Measurements from ENCODE around the gene USP53. TPM values are rescaled to one million over a fixed set of nuclear protein-coding genes. Genes with fewer than 3 reads are reported as not detected.

USP53 gene
- total and polyA plus RNA-seq, 2 donors from 2014 or later = 8.4 to 59.9 TPM

GRCh38 chr4:119209077-119209476 lies 3.4 kb upstream of the USP53 start:
- no peak overlapping the region for H3K9ac ChIP-seq (ENCODE audit: low read length in 3 of 3)
- intact Hi-C loops (cut with DNase I) = no loop called here
- FAIRE-seq (no peak), DNase-seq (no peak)
- no peaks in the 10 kb centered on the region for H3K36me3 ChIP-seq (ENCODE audit: control insufficient read depth in 2 of 3, insufficient read depth in 3 of 3, low read length in 3 of 3)
- peaks cover 0 to 4% (median 0%) of the 10 kb centered on the region in 3 donors for H3K4me1 ChIP-seq (ENCODE audit: control insufficient read depth in 2 of 3, insufficient read depth in 2 of 3, low read depth in 1 of 3, low read length in 3 of 3)
- no peak overlapping the region for H3K4me3 ChIP-seq (ENCODE audit: low read length in 3 of 3)
- H3K27me3 ChIP-seq (ENCODE audit: control insufficient read depth, insufficient read depth, low read length) = no peaks in the 10 kb centered on the region
- no peak for TF ChIP-seq CTCF (IDR thresholded peaks at IDR 0.05; ENCODE audit: borderline replicate concordance, extremely low read depth, insufficient read depth)
- no peaks in the 10 kb centered on the region for H3K9me3 ChIP-seq (ENCODE audit: control insufficient read depth in 2 of 3, insufficient read depth in 1 of 3, low read length in 3 of 3)
- H3K27ac ChIP-seq (ENCODE audit: low read depth in 2 of 2, low read length in 2 of 2) = no peak overlapping the region

DNA sequence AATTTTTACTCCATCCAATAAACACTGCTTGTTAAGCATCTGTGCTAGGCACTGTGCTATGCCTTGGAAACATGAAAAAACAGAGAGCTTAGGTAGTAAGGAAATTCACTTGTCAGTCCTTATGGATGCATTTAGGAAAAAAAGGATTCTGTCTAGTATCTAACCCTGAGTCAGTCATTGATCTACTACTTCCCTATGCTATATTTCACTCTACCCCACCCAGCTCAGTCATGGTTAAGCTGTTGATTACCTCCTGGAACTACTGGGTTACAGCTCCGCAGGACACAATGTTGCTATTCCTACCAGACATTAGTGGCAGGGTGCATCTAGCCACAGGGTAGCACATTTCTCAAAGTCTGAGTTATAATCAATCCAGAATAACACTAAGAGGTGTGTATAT lies 2.9 kb upstream of the USP53 start:
- intact Hi-C loops (cut with DNase I) = no loop called here

GRCh38 chr4:119210775-119211174 lies 1.7 kb upstream of the USP53 start:
- H3K4me1 ChIP-seq (ENCODE audit: control insufficient read depth in 2 of 3, insufficient read depth in 2 of 3, low read depth in 1 of 3, low read length in 3 of 3) = no peaks in the 10 kb centered on the region
- intact Hi-C loops (cut with DNase I) = no loop called here
- no peak overlapping the region for H3K27ac ChIP-seq (ENCODE audit: low read depth in 2 of 2, low read length in 2 of 2)
- no peaks in the 10 kb centered on the region for H3K9me3 ChIP-seq (ENCODE audit: control insufficient read depth in 2 of 3, insufficient read depth in 1 of 3, low read length in 3 of 3)
- no peak for DNase-seq
- H3K9ac ChIP-seq (ENCODE audit: low read length in 3 of 3) = no peak overlapping the region
- no peaks in the 10 kb centered on the region for H3K36me3 ChIP-seq (ENCODE audit: control insufficient read depth in 2 of 3, insufficient read depth in 3 of 3, low read length in 3 of 3)
- FAIRE-seq = no peak
- H3K27me3 ChIP-seq (ENCODE audit: control insufficient read depth, insufficient read depth, low read length) = no peaks in the 10 kb centered on the region
- H3K4me3 ChIP-seq (ENCODE audit: low read length in 3 of 3) = no peak overlapping the region
- no peak for TF ChIP-seq CTCF (IDR thresholded peaks at IDR 0.05; ENCODE audit: borderline replicate concordance, extremely low read depth, insufficient read depth)

More for the DNA sequence above, 2.9 kb upstream of the USP53 start:
- peaks cover 0 to 4% (median 0%) of the 10 kb centered on the region in 3 donors for H3K4me1 ChIP-seq (ENCODE audit: control insufficient read depth in 2 of 3, insufficient read depth in 2 of 3, low read depth in 1 of 3, low read length in 3 of 3)
- no peak overlapping the region for H3K9ac ChIP-seq (ENCODE audit: low read length in 3 of 3)
- H3K36me3 ChIP-seq (ENCODE audit: control insufficient read depth in 2 of 3, insufficient read depth in 3 of 3, low read length in 3 of 3) = no peaks in the 10 kb centered on the region
- H3K27me3 ChIP-seq (ENCODE audit: control insufficient read depth, insufficient read depth, low read length) = no peaks in the 10 kb centered on the region
- TF ChIP-seq CTCF (IDR thresholded peaks at IDR 0.05; ENCODE audit: borderline replicate concordance, extremely low read depth, insufficient read depth) = no peak
- no peak overlapping the region for H3K4me3 ChIP-seq (ENCODE audit: low read length in 3 of 3)
- no peak for DNase-seq
- no peaks in the 10 kb centered on the region for H3K9me3 ChIP-seq (ENCODE audit: control insufficient read depth in 2 of 3, insufficient read depth in 1 of 3, low read length in 3 of 3)
- no peak for FAIRE-seq
- H3K27ac ChIP-seq (ENCODE audit: low read depth in 2 of 2, low read length in 2 of 2) = no peak overlapping the region

DNA sequence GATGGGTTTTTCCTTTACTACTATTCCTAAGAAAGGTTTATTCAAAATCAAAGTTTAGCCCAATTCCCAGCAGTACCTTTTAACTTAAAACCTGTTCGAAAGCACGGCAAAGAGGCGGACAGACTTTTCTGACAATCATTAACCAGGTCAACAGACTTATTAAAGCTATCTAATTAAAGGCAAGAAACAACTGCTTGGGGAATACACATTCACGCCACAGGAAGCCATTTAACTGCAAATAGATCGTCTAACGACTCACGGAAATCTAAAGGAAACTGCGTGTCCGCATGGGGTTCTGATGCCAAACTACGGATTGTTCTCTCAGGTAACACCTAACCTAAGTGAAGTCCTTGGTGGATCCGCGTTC lies 663 bp upstream of the USP53 start:
- intact Hi-C loops (cut with DNase I) = no loop called here
- FAIRE-seq (peak; percentile 35), DNase-seq (peak in 1 of 5 donors; percentile 75)
- H3K4me1 ChIP-seq (ENCODE audit: control insufficient read depth in 2 of 3, insufficient read depth in 2 of 3, low read depth in 1 of 3, low read length in 3 of 3) = no peaks in the 10 kb centered on the region
- H3K27me3 ChIP-seq (ENCODE audit: control insufficient read depth, insufficient read depth, low read length) = no peaks in the 10 kb centered on the region
- H3K9me3 ChIP-seq (ENCODE audit: control insufficient read depth in 2 of 3, insufficient read depth in 1 of 3, low read length in 3 of 3) = no peaks in the 10 kb centered on the region
- no peak for TF ChIP-seq CTCF (IDR thresholded peaks at IDR 0.05; ENCODE audit: borderline replicate concordance, extremely low read depth, insufficient read depth)
- H3K27ac ChIP-seq (ENCODE audit: low read depth in 2 of 2, low read length in 2 of 2) = peak overlapping the region; percentile 92 to 96
- H3K36me3 ChIP-seq (ENCODE audit: control insufficient read depth in 2 of 3, insufficient read depth in 3 of 3, low read length in 3 of 3) = no peaks in the 10 kb centered on the region
- H3K4me3 ChIP-seq (ENCODE audit: low read length in 3 of 3) = peak overlapping the region; percentile 88 to 98 (median 96)
- peak overlapping the region; percentile 94 to 97 (median 96) for H3K9ac ChIP-seq (ENCODE audit: low read length in 3 of 3)

Measured in kidney (tissue), 14 donors.